HG02981 (cell line): ENCODE results near the gene UBA6.
"Not testable (repeated sequence)": the region's sequence is repeated elsewhere in the genome, so short reads cannot be mapped to it uniquely, and the experiment has no call there.

Experiments used
- ATAC-seq: cut with Tn5 transposase; IDR thresholded peaks from one replicate; pipeline ENCODE4 v1.9.1; 2021; ENCODE audit warnings: mild to moderate bottlenecking, moderate library complexity; ENCODE audit not compliant: unreplicated experiment

The UBA6 gene

DNA sequence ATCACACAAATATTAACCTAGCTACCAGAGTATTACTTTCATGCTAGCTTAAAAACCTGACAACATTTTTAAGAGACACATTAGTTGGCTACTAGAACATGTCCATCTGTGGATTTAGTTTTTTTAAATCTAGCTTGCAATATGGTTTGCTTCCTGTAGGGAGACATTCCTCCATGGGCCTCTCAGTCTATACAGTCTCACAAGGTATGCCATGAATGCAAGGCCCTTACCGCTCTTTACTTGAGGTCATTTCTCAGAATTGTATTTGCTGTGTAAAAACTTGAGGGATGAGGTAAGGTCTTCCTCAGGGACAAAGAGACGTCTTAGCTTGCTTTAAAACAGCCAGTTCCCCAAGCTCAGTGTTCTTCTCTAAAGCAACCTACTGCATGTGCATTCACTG is 26.9 kb downstream of the UBA6 start:
- no peak for ATAC-seq

DNA sequence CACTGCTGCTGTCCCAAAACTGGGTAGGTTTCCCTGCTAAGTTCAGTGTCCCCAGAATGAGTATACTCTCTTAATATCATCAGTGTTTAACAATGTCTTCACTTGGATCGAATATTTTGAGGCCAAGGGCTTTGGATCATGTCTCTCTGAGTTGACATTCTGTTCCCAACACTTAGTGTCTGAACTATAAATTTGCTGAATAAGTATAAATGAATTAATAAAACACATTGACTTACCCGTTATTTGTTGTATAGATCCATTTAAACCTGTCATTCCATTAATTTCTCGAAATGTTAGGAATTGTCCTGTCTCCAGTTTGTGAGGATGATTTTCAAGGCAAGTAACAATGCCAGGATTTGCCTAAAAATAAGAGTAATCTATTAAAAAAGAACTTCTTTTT is 32.6 kb downstream of the UBA6 start:
- ATAC-seq = no peak

DNA sequence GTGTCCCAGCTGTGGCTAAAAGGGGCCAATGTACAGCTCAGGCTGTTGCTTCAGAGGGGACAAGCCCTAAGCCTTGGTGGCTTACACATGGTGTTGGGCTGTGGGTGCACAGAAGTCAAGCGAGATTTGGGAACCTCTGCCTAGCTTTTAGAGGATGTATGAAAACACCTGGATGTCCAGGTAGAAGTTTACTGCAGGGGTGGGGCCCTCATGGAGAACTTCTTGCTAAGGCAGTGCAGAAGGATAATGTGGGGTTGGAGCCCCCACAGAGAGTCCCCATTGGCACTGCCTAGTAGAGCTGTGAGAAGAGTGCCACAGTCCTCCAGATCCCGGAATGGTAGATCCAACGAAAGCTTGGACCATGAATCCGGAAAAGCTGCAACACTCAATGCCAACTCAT is 40.5 kb downstream of the UBA6 start:
- no peak for ATAC-seq

DNA sequence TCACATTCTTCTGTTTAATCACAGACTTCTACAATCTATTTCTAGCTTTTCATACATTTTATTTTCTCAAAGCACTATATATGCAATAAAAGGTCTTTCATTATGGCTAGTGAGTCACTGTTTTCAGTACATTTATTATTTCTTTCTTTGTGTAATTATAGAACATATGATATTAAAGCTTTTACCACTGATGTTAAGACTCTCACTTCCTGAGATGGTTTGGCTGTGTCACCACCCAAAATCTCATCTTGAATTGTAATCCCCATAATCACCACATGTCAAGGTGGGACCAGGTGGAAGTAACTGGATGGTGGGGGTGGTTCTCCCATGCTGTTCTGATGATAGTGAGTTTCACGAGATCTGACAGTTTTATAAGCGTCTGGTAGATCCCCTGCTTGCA is 41.9 kb downstream of the UBA6 start:
- no peak for ATAC-seq

DNA sequence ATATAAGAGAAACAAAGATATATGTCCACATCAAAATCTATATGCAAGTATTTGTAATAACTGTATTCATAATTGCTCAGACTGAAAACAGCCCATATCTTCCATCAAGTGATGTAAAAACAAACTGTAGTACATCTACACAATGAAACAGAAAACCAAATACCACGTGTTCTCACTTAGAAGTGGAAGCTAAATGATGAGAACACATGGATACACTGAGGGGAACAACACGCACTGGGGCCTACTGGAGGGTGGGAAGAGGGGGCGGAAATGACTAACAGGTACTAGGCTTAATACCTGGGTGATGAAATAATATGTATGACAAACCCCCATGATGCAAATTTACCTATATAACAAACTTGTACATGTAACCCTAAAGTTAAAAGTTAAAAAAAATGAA is 42.7 kb downstream of the UBA6 start:
- no peak for ATAC-seq

DNA sequence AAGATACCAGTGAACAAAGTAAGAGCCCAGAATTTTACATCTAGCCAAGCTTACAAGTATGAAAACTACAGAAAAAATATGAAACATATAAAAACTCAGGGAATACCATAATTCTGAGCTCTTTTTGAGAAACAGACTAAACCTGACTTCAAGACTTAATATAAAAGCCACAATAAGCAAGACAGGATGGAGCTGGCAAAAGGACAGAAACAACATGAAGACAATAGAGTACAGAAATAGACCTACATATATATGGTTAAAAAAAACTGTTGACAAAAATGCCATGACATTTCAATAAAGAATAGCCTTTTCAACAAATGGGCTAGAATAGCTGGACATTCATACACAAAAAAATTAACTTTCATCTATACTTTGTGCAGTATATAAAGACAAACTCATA is 49.4 kb downstream of the UBA6 start:
- no peak for ATAC-seq

DNA sequence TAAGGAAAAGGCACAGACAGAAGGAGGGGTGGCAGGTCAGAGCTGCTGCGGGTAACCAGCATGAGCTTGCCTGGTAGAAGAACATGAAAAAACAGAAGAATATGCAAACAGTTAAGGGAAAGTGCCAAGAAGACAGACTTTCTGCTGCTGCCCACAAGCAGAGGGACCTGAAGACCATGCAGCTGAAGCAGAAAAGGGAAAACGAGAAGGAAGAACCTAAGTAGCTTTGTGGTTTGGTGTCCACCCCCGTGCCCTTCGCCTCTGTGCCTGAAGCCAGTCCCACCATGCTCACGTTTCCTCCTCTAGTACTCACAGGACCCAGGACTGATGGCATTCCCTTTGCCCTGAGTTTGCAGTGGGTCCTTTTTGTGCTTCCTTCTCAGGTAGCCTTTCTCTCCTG is 62.8 kb downstream of the UBA6 start:
- ATAC-seq = no peak

DNA sequence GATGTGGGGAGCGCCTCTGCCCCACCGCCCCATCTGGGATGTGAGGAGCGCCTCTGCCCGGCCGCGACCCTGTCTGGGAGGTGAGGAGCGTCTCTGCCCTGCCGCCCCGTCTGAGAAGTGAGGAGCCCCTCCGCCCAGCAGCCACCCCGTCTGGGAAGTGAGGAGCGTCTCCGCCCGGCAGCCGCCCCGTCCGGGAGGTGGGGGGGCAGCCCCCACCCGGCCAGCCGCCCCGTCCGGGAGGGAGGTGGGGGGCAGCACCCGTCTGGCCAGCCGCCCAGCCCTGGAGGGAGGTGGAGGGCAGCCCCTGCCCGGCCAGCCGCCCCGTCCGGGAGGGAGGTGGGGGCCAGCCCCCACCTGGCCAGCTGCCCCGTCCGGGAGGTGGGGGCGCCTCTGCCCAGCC is 64.0 kb downstream of the UBA6 start:
- not testable (repeated sequence) for ATAC-seq

DNA sequence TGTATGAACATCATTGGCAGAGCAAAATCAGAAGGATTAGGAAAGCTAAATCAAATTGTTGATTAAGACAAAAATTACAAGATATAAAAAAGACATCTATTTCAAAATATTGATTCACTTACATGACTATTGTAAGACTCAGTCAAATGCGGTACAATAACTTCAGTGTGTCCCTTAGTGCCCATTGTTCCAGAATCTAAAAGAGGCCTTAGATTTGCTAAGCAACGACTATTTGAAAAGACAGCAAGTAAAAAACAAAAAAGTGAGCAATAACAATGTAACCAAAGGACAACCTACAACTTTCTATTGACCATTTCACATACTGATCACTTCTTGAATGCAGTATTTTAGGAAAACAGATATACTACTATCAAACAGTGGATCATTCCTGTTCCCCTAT is 65.6 kb downstream of the UBA6 start:
- no peak for ATAC-seq

DNA sequence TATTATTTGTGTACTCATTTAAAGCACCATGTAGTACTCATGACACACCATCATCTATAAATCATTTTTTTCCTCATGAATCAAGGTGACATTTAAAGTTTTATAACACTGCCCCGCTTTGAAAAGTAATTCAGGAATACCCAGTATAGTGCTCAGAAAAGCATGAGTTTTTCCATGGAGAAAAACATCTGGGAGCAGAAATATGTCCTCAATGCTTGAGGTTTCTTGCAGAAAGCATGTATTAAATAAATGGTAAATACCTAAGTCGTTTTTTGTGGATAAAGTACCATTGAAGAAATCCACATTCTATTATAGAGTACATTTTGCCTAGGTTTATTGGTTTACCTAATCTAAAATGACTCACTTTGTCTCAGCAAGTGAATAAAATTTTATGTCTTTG is 66.2 kb downstream of the UBA6 start:
- ATAC-seq = no peak

DNA sequence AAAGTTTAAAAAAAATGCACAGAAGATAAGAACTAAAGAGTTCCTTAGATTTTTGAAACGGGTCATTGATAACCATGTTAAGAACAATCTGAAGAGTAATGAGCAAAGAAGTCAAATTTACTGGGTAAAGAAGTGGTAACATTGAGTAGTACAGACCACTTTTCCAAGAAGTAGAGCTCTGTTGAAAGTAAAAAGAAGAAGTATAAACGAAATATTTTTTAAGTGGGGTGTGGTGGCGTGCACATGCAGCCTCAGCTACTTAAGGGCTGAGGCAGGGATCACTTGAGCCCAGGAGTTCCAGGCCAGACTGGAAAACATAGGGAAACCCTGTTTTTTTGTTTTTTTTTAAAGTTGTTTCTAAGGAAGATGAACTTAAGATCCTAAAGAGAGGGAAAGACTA is 68.5 kb downstream of the UBA6 start:
- no peak for ATAC-seq

DNA sequence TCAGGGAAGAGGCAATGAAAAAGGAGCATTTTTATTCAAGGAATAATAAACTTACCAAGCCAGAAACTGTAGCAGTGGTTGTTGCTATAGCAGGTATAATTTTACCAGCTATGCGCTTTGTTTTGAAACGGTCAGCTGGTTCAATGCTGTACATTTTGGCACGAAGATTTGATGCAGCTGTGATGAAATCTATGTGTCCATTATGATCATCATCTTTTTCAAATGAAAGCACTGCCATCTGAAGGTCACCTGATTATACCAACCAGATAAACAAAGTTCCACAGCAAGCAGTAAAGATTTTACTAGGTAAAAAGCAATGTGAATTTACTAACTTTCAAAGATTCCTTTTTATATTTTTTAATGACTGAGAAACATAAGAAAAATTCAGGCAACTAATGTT is 76.0 kb downstream of the UBA6 start:
- ATAC-seq = no peak

DNA sequence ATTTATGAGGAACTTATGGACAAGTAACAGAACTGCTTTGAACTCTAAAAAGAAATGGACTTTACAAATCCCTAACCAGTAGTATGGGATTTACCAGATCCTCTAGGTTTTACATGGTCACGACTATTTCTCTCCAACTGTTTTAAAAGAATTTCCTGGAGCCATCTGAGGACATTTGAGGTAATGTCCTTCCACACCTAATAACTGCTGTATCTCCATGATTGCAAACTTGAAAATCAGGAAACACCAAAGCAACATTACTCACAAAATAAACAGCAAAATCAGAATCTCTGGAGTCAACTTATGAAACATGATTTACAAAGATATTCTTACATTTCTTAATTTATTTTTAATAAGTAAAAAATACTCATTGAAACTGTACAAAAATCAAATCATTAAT is 84.5 kb downstream of the UBA6 start:
- ATAC-seq = no peak

DNA sequence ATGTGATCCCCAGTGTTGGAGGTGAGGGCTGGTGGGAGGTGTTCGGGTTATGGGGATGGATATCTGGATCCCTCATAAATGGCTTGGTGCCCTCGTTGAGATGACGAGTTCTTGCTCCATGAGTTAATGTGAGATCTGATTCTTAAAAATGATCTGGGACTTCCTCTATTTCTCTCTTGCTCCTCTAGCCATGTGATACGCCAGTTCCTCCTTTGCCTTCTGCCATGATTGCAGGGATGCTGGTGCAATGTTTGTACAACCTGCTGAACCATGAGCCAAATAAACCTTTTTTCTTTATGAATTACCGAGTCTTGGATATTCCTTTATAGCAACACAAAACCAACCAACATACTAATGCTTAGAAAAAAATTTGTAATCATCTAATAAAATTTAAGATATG is 85.8 kb downstream of the UBA6 start:
- ATAC-seq = no peak

DNA sequence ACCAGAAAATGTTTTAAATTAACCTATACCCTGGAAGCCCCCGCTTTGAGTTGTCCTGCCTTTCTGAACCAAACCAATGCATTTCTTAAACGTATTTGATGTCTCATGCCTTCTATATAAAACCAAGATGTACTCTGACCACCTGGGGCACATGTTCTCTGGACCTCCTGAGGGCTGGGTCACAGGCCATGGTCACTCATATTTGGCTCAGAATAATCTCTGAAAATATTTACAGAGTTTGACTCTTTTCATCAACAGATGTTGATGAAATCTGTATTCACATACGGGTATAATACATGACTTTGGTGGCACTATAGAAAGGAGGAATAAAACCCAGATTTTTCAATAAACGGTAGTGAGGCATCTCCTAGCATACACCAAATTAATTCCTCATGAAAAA is 86.8 kb downstream of the UBA6 start:
- no peak for ATAC-seq

DNA sequence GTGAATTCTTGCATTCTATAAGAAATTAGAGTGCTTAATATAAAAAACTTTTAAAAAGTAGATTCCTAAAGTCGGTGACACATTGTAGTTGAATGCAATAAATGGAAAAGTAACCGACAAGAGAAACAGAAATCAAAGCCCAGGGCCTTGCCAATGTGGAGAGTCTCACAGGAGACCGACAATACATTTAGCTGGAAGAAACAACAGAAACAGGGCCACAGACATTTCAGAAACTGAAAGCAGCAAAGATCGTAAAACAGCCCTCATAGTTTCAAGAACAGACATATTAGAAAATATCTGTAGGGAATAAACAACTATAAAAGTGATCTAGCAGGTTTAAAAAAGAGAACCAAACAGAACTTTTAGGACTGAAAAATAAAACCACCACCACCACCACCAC is 92.9 kb downstream of the UBA6 start:
- ATAC-seq = no peak

DNA sequence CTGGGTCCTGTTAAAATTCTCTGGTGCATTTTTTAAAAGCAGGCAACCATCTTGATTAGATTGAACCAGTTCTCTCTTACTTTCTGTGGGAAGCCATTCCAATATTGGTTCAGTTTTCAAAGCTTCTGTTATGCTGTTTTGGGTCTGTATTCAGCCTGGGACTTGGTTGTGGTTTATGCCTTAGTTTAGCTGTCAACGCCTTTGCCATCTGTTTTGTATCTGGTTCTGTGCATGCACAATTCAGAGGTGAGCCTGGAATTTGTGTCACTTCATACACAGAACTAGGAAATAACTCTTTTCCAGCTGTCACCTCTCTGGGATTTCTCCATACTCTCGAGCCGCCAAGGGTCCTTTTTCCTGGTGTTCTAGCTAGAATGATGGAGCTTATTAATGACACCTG is 96.2 kb downstream of the UBA6 start:
- ATAC-seq = no peak

DNA sequence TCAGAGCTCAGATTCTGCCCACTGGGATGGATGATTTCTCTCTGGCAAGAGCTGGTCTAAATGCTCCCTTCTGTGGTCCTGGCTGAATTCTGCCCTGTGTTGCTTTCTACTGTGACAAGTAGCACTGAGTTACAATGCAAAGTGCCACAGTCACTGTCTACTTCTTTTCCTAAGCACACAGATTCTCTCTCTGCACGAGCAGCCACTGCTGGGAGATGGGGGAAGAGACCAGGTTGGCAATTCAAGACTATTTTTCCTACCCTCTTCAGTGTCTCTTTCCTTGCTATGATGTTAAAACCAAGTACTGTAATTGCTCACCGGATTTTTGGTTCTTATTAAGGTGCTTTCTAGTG is 97.0 kb downstream of the UBA6 start:
- ATAC-seq = no peak

DNA sequence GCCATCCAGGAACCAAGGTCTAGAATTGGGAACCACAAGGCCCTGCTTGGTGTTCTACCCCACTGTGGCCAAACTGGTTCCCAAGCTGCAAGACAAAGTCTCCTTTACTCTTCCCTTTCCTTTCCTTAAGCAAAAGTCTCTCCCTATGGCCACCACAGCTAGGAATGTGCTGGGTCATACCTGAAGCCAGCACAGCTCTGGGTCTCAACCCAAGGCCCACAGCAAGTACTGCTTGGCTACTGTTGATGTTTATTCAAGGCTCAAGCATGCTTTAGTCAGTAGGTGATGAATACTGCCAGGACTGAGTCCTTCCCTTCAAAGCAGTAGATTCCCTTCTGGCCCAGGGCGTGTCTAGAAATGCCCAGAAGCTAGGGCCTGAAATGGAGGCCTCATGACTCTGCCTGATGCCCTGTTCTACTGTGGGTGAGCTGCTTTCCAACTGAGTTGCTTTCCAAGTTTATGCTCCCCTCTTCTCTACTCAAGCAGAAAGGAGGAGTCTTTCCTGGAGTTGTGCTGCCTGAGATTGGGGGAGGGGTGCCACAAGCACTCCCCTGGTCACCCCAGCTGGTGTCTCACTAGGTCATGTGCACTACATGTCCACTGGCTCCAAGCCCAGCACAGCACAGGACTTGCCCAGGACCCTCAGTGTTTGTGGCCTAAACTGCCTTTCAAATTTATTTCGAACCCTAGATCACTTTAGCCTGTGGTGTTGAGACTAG is 97.5 kb downstream of the UBA6 start:
- ATAC-seq = no peak

DNA sequence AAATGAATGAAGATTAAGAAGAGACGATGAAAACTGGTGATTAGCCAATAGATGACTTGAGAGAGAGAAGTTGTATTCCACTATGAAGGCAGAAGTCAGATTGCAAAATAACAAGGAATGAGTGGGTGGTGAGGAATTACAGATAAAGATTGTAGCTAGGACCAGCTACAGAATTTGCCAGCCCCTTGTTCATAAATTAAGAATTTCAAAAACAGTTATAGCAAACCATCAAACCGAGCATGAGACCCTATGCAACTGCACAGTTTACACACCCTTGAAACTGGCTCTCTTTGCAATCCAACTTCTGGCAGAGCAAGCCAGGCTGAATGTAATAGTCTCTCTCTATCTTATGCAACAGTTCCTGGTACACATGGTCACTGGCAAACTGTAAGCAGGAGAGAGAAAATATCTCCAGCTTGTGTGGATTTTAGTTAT is 107.2 kb downstream of the UBA6 start:
- no peak for ATAC-seq

DNA sequence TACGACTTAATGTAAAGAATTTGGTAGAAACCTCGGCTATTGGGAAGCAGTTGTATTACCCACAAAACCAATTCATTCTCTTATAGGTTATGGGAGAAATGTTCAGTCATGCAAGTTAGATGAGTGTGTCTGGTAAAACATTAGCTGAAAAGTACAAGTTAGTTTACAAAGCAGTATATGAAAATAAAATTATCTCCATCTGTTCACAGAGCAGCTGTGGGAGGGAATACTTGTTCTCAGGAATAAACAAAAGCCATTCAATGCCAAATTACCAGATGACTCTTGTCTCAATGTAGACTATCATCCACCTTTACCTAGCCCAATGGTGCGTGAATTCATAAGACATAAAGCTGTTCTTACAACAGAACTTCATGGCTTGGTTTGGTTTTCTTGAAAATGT is 113.8 kb downstream of the UBA6 start:
- no peak for ATAC-seq

DNA sequence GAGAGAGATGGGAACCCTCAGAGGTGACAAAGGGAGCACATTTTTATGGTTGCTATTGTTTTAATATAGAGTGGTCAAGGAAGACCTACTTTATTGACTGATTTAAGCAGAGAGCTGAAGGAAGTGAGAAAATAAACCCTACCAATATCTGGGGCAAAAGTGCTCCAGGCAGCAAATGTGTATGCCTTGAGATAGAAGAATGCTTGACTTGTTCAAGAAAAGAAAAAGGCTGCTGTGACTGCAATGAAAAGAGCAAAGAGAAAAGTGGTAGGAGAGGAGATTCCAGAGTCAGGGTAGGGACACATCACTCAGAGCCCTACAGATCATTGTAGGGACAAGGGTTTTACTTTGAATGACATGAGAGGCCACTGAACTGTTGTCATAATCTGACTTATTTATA is 116.5 kb downstream of the UBA6 start:
- no peak for ATAC-seq

DNA sequence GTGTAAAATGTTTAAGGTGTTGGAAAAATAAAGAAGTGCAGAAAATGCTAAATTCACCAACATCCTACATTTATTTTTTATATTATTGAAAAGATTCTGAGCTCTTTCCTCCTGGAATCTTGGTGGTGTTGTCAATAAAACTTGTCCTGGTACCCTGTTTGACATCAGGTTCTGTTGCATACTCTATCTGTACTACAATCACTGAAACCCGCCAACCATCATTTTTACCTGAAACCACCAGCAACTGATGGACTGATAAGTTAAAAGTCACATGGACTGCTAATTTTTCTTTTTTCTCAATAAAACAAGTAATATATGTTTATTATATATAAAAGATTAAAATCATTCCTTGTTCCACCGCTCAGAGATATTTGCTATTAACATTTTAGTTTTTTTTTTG is 119.0 kb downstream of the UBA6 start:
- no peak for ATAC-seq
